GM23338 (cell line): ENCODE measurements around the gene SMIM12.

Experiments used
- CREB1 ChIP-seq: fragments of 250-450 bp; sonication (Bioruptor Pico); IDR thresholded peaks from 2 replicates; pipeline ENCODE4 v1.5.0; 2020; ENCODE audit warnings: low read depth, mild to moderate bottlenecking, moderate library complexity
- EZH2 ChIP-seq: fragments of 200-600 bp; sonication (generic); IDR thresholded peaks from one replicate; pipeline ENCODE4 v1.8.0; 2017; ENCODE audit warnings: antibody characterized with exemption, mild to moderate bottlenecking, low read depth; ENCODE audit not compliant: unreplicated experiment
- TF ChIP-seq, protein P1 (sequence below), 2 experiments: fragments of 200-600 bp in 1 of 2; sonication (generic) in 1 of 2; conservative IDR thresholded peaks; 2 replicates each; pipeline versions ENCODE4 v1.5.1 to v1.6.1; 2016 to 2017; ENCODE audit warnings: antibody characterized with exemption in 2 of 2, low read depth in 2 of 2, mild to moderate bottlenecking in 2 of 2, moderate library complexity in 1 of 2

DNA sequence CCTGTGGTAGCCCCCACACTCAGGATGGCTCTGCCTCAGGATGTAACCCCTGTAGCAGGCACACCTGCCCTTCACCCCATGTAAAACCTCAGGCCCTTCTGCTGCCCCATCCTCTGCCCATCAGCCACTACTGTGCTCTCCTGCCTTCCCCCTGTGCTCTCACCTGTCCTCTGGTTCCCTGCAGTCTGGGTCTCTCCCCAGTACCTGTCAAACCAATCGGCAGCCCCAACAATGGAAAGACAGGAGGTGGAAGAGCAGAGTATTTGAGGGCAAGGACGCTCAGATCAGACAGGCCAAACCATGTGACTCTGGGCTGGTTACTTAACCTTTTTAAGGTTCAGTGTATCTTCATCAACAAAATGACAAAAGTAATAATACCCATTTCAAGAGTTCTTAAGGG, 30.9 kb downstream of the SMIM12 start:
- TF ChIP-seq, protein P1, sequence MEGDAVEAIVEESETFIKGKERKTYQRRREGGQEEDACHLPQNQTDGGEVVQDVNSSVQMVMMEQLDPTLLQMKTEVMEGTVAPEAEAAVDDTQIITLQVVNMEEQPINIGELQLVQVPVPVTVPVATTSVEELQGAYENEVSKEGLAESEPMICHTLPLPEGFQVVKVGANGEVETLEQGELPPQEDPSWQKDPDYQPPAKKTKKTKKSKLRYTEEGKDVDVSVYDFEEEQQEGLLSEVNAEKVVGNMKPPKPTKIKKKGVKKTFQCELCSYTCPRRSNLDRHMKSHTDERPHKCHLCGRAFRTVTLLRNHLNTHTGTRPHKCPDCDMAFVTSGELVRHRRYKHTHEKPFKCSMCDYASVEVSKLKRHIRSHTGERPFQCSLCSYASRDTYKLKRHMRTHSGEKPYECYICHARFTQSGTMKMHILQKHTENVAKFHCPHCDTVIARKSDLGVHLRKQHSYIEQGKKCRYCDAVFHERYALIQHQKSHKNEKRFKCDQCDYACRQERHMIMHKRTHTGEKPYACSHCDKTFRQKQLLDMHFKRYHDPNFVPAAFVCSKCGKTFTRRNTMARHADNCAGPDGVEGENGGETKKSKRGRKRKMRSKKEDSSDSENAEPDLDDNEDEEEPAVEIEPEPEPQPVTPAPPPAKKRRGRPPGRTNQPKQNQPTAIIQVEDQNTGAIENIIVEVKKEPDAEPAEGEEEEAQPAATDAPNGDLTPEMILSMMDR (conservative IDR thresholded peaks at IDR 0.05; ENCODE audit: low read depth in 2 of 2), result no peak
- TF ChIP-seq CREB1 (no peak), EZH2 (no peak)
